HG02884 (cell line): ENCODE data around the gene POLE4.

ENCODE experiments used
- ATAC-seq: cut with Tn5 transposase; IDR thresholded peaks from one replicate; pipeline ENCODE4 v1.9.1; 2021; ENCODE audit warnings: mild to moderate bottlenecking, moderate library complexity; ENCODE audit not compliant: unreplicated experiment

Gene POLE4

GRCh38 chr2:74985978-74986609, 27.7 kb downstream of the POLE4 start:
- no peak for ATAC-seq

GRCh38 chr2:74991977-74992376, 33.5 kb downstream of the POLE4 start:
- no peak for ATAC-seq

GRCh38 chr2:74999468-74999867, 41.0 kb downstream of the POLE4 start:
- no peak for ATAC-seq

GRCh38 chr2:75002007-75002406, 43.6 kb downstream of the POLE4 start:
- no peak for ATAC-seq

GRCh38 chr2:75003276-75003675, 44.8 kb downstream of the POLE4 start:
- ATAC-seq, result no peak

GRCh38 chr2:75003773-75004172, 45.3 kb downstream of the POLE4 start:
- ATAC-seq, result no peak

- ATAC-seq, result no peak
These were observed 47.6 kb downstream of the POLE4 start for GRCh38 chr2:75006041-75006440.

GRCh38 chr2:75007061-75007460, 48.6 kb downstream of the POLE4 start:
- no peak for ATAC-seq

GRCh38 chr2:75007819-75008218, 49.4 kb downstream of the POLE4 start:
- ATAC-seq, result no peak

GRCh38 chr2:75010571-75010970, 52.1 kb downstream of the POLE4 start:
- ATAC-seq, result no peak

GRCh38 chr2:75012080-75012479, 53.6 kb downstream of the POLE4 start:
- ATAC-seq, result no peak

- no peak for ATAC-seq
These were observed 59.7 kb downstream of the POLE4 start for GRCh38 chr2:75018162-75018561.
